Stimulated activated CD4-positive, alpha-beta T cell treated with anti-CD3 and anti-CD28 coated beads, Interleukin-4, amount 100 ng/mL, for 4 hours (primary cell): ENCODE results near the gene PCGF3.

Experiments used
- DNase-seq, 2 experiments: peaks; one replicate each; pipeline ENCODE4 v3.0.0-alpha.2; 2020

The PCGF3 gene

DNA sequence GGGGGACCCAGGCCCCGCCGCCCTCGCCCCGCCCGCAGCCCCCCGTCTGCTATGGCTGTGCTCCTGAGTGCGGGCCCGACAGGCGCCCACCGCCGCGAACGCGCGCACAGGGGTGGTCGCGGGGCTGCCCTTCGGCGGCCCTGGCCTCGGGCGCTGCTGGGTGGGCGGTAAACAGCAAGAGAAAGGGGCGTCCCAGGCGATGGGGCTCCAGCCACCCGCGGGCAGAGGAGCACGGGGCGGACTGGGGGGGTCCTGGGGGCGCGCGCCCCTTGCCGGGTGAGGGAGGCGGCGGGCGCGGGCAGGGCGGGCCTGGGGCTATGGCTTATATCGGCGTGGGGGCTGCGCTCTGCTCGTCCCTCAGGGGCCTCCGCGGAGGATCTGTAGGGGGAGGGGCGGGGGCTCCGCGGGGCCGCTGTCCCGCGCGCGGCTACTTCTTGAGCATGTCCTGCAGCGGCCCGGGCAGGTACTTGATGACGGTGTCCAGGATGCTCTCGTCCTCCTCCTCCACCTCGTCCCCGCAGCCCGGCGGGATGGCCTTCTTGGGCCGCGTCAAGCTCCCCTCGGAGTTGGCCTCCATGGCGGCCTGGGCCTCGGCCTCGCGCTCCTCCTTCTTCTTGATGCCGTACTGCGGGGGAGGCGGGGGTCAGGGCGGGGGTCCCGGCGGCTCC, 80.6 kb downstream of the PCGF3 start:
- no peak for DNase-seq

DNA sequence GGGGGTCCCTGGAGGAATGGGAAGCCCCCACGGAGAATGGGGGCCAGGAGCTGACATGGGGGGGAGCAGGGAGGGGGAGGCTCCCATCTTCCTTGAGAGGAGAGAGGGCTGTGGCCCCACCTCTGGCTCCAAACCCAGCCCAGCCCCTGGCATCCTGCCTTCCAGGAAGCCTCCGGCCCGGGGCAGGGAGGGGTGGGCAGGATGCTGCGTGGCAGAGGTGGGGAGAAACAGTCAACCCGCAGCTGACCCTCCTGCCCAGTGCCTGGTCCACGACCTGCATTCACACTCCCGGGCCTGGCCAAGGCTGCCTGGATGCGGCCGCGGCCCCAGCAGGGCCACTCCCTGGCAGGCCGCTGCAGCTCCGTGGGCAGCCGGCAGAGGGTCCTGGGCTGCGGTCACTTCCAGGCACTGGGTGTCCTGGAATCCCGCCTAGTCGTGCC, 81.2 kb downstream of the PCGF3 start:
- DNase-seq, result no peak

DNA sequence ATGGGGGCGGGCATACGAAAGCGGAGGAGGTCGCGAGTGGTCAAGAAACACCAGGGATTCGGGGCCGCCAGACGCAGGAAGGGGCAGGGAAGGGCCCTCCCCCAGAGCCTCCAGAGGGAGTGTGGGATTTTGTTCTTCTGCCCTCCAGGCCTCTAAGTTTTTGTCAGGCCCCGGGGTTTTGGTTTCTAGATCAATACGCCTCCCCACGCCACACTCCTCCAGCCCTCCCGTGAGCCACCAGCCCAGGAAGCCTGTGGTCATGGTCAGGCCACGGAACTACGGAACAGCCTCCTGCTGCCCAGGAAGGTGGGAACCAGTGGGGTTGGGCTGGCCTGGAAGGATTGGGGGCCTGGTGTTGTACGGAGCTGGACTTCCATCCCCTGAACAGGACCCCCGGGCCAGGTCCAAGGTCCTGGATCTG, 81.9 kb downstream of the PCGF3 start:
- DNase-seq, result no peak

DNA sequence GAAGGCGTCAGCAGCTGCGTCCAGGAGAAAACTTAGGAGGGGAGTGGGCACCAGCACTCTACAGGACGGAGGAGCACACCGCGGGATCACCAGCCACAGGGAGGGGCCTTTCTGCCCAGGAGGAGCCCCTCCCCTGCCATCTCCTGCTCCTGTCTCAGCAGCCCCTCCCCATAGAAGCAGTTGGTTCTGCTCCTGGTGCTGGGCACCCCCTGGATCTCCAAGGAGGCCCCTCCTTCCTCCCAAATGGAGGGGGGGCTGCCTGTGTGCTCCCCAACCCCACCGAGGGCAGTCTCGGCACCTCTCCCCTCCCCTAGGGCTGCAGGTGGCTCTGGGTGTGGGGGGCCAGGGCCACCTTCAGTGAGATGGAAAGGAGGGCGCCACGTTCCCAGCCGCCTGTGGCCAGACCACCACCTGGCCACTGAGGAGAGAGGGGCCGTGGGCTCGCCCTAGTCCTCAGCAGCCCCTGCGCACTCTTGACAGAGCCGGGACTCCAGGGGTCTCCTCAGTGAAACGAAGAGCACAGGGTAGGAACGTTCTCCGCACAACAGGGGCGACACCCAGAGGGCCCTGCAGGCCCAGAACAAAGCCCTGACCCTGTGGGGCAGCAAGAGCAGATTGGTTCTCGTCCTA, 82.5 kb downstream of the PCGF3 start:
- no peak for DNase-seq

DNA sequence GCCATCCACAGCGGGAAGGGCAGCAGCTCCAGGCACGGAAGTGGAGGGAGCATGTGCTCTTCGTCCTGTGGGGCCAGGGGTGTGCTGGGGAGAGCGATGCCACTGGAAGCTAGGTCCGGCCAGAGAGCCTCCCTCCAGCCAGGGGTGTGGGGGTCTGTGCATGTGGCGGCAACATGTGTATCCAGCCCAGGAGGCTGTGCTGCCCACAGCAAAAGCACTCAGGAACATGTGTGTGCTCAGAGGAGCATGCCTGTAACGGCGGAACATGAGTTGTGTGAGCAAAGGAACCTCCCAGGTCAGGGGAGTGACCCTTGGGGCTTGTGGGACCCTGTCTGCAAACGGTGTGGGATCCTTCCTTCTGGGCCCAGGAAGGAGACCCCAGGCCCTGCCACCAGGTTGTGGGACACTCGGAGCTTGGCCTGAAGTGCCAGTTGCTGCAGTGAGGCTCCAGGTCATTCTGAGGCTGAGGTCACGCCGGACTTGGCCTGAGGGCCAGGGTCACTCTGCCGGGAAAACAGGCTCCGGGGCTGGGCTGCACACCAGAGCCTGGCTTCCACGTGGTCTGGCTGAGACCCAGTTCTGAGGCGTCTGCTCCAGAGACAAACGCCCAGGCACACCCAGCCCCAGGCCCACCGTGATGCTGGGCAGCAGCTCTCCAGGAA, 83.1 kb downstream of the PCGF3 start:
- no peak for DNase-seq

DNA sequence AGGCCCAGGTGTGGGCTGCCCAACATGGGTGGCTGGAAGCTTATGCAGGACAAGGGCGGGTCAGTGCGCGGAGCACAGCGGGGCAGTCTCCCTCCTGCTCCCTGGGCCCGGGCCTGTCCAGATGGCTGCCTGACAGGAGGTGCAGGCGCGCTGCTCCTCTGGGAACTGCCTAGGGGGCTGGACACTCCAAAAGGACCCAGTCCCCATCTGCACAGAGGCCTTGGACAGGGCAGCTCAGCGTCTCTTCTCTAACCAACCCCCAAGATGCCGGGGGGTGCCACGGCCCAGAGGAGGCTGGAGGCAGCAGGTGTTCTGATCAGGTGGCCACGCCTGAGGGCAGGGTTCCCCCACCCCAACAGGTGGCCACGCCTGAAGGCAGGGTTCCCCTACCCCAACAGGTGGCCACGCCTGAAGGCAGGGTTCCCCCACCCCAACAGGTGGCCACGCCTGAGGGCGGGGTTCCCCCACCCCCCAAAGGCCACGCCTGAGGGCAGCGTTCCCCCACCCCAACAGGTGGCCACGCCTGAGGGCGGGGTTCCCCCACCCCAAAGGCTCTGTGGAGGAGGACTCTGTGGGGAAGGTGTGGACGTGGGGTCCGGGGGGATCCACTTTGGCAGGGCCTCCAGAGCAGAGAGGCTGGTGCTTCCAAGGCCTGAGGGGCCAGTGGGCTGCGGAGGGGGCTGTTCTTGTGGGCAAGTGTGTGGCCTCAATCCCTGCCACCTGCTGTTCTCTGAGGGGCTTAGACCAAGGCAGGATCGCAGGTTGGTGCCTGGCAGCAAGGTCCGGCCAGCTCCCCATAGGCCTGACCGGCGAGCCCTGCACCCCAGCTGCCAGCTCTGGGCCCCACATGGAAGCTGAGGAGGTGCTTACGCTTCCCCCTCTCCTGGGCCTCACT, 84.2 kb downstream of the PCGF3 start:
- DNase-seq, result no peak

DNA sequence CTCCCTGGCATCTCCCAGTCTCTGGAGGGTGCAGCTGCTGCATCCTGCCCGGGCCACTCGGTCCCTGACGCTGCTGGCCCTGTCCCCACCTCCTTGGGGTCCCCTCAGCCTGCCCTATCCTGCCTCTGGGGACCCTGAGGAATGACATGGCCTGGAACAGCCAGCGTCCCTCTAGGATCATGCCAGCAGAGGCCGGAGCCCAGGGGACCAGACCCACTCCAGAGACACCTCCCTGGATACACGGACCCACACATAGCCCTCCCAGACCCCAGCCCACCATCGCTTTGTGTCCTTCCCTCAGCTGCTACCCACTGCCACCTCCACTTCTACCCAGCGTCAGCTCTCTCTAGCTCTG, 84.8 kb downstream of the PCGF3 start:
- no peak for DNase-seq

DNA sequence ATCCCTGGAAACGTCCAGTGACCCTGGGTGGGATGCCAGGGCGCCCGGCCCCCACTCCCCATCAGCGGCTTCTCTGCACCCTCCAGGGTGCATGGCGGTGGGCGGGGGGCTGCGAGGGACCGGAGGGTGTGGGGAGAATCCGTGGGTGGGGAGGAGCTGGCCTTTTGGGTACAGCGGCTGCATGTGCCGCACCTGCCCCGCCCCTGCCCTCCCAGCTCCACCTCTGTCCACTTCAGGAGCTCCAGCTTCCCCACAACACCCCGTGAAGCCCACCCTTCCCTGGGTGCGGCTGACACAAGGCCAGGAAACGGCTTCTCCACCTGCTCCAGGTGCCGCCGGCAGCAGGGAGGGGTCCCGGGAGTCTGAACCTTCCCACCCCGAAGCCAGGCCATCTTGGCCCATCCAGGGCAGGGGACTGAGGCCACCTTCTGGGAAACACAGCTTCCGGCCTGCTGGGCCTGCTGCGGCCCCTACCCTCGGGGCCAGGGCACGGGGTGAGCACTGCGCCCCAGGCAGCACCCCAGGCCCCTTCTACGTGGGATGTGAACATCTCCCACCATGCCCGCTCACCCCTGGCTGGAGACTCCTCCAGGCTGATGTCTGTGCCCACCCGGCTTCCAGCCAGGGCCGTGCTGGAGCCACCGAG, 85.7 kb downstream of the PCGF3 start:
- DNase-seq, result no peak

DNA sequence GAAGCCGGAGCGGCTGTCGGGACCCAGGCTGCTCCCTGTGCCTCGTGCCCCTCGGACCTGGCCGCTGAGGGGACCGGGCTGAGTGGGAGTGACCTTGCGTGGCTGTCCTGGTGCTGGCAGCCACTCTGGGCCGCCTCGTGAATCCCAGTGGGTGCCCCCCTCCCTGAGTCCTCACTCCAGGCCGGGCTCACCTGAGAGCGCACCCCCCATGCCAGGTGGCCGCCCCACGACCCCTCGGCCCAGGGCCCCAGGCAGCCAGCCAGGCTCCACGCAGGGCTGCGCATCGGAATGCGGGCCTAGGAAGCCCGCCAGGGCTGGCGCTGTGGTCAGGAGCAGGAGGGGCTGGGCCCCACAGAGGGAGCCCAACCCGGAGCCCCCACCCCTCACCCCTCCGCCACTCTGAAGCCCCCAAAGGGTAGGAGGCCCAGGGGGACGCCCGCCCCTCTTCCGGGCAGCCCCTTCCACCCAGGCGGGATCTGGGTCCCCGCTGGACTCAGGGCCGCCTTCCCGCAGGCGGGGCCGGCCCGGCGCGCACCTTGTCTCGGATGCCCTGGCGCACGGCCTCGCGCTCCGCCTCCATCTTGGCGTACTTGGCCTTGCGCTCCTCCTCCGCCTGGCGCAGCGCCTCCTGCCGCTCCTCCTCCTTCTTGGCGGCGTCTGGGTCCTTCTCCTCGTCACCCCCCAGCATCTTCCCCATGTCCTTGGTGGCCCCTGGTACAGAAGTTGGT, 86.4 kb downstream of the PCGF3 start:
- DNase-seq, result peak; percentile 28 to 54

DNA sequence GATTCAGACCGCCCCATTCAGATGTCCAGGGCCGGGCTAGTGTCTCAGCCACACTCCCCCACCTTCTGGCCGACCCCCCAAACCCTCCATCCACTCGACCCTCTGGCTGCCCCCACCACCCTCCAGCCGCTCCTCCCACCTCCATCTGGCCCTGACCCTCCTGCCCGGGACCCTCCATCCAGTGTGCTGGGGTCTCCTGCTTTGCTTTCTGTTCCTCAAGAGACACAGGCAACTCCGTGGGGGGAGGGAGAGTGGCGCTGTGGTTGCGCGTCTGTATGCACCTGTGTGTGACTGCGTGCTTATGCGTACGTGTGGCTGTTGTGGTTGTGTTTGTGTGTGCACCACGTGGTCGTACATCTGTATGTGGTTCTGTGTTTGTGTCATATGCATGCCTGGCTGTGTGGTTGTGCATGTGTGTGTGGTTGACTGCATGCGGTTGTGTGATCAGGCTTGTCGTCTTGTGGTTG, 87.0 kb downstream of the PCGF3 start:
- DNase-seq, result no peak

DNA sequence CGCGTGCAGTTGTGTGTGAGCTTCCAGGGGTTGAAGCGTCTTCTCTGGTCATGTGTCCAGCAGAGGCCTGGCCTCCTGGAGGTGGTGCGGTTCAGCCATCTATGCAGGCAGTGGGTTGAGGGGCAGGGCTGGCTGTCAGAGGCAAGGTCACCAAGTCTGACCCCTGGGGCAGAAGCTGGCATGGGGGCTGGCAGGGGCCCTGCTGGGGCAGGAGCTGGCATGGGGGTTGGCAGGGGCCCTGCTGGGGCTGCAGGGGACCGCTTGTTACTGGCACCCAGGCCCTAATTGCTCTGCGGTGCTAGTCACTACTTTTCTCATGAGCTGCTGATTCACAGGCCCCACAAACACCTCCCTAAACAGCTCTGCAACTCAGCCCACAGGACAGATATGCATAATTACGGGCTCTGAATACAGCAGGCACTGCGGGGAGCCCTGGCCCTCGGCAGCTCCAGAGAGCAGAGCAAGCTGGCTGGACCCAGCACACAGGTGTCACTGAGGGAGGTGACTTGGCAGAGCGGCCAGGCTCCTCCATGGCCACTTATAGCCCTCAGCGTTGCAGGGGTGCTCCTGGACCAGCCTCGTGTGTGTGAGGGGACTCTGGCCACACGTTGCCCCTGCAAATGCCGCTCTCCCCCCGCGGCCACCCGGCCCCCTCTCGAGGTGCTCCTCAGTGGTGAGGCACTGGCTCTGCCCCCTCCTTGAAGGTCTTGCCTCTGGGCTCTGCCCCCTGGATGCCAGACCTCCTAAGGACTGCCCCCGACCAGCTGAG, 87.6 kb downstream of the PCGF3 start:
- no peak for DNase-seq

DNA sequence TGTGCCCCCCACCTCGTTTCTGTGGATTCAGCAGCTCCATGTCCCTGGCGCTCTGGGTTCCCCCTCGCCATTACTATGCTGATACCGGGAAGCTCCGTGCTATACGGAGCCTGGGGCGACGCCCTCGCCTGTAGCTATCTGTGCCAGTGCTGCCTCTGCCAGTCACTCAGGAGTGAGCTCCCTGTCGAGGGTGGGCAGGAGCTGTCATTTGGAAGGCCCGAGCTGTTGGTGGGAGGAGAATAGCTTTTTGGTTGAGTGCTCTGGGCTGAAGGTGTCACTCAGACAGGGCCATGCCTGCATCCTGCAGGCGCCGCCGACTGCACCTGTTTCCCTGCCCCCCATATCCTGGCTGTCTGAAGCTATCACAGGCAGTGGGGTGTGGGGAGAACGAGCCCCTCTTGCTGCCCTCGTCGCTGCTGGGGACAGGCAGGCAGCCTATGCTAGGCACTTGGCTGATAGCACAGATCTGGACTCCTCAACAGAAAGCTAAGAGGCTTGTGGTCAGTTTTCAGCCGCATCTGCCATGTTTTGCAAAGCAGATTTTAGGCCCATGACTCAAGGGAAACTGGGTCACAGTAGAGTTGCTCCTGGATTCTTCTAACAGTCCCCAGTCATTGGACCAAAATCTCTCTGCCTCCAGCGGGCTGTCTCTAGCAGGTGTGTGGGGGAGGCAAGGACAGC, 88.4 kb downstream of the PCGF3 start:
- DNase-seq, result no peak

DNA sequence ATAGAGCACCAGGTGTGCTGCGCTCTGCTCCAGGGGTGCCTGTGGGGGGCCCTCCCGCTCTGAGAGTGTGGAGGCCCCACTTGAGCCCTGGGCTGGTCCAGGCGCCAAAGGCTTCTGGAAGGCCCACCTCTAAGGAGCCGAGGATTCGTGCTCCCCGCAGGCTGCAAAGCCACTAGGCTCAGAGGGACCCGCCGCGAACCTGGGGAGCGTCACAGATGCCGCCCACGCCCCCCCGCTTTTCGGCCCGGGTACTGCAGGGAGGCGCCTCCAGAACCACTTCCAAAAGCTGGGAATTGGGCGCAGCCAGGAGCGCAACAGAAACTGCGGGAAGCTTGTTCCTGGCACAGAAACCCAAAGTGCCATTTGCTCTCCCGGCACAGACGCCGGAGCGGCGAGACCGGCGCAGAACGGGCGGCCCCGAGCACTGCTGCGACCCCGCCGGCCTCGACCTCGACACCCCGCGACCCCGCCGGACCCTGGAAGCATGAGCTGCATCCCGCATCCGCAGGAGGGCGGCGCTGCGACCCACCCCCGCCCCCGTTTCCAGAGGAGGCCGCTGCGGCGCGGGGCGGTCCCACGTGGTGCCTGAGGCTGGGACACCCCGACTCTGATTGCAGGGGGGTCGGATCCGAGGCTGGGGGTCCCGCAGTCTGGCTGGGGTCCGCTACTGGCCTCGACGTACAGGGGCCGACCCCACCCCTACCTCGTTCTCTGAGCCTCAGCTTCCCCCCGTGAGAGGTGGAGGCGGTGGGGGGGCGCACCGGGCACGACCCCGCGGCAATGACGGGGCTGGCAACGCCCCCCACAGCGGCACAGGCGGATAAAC, 89.5 kb downstream of the PCGF3 start:
- DNase-seq, result no peak

DNA sequence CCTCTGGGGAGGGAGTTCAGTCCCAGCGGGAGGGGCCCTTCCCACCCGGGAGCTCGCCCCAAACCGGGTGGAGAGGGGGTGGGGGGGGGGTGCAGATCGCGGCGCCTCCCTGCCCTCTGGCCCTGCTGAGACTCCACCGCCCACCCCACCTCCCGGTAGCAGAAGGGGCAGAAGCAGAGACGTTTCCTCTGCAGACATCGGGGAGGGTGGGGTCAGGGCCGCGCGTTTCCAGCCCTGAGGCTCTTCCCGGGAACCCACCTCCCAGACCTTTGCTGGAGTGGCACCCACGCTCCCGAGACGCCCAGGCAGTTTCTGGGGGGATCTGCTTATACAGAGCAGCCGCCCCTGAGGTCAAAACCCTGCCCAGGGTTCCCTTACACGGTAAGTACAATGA, 90.1 kb downstream of the PCGF3 start:
- DNase-seq, result no peak

DNA sequence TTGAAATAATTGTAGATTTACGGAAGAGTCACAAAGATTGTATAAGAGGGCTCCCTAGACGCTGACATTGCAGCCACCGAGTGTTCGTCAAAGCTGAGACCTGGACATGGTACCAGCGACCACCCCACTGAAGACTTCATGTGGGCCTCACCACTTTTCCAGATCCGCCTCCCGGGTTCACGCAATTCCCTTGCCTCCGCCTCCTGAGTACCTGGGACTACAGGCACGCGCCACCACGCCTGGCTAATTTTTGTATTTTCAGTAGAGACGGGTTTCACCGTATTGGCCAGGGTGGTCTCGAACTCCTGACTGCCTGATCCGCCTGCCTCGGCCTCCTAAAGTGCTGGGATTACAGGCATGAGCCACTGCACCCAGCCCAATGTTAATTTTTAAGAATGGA, 90.6 kb downstream of the PCGF3 start:
- DNase-seq, result no peak

DNA sequence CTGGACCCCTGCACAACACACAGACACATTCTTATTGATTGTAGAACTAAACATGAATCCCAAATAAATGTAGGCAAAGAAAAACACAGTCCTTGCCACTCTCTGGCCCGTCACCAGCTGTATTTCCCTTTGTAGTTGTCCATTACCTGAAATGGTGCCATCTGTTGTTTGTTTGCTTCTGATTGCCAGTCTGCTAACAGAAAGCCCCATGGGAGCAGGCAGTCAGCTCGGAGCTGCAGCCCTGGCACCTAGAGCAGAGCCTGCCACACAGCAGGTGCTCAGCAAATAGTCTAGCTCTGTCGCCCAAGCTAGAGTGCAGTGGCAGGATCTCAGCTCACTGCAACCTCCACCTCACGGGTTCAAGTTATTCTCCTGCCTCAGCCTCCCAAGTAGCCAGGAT, 91.4 kb downstream of the PCGF3 start:
- no peak for DNase-seq

DNA sequence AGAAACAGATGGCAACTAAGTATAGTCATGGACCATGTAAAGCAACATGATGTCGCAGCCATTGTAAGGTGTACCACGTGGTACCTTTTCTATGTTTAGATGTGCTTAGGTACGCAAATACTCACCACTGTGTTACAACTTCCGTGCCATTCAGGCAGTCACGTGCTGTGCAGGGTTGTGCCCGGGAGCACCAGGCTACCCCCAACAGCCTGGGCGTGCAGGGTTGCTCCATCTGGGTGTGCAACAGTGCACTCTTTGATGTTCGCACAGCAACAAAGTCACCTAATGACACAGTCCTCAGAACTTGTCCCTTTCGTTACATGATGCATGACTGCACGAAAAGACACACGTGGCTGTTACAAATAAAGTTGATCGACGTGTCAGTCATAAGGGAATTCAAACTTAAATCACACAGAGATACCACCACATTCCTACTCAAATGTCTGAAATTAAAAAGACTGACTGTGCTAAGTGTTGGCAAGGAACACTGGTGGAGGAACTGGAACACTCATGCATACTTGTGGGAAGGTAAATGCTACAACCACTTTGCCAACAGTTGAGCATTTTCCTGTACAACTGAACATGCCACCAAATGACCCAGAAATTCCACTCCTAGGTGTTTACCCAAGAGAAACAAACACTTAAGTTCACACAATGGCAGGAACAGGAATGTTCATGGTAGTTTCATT, 95.9 kb downstream of the PCGF3 start:
- no peak for DNase-seq

DNA sequence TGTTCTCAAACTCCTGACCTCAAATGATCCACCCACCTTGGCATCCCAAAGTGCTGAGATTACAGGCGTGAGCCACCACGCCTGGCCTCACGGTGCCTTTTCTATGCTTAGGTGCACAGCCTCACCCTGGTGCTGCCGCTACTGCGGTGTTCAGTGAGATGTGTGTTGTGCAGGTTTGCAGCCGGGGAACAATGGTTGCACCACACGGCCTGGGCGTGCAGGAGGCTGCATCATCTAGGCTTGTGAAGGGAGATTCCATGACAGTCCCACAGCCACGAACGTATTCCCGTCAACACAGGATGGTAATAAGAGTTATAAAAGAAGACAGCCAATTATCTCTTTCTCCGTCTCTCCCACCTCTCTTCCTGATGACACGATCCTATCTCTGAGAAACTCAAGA, 98.3 kb downstream of the PCGF3 start:
- DNase-seq, result no peak

DNA sequence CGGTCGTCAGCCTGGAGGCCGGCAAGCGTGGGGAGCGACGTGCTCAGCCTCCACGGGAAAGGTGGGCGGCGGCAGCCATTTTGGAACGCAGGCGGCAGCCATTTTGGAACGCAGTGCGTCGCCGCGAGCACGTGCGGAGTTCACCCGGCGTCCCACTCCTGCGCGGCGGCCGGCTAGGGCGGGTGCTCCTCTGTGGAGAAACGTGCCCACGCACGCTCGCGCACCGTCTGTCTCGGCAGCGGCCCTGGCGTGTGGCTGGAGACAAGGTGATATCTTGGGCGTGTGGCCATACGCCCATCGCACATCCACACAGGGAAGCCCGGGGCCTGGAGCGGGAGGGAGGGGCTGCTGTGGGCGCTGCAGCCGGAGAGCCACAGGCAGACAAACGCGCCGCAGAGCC, 99.2 kb downstream of the PCGF3 start:
- no peak for DNase-seq
